OCI-M2 (cell line): Measurements from ENCODE around the gene RIOK1.

Source experiments
- DNase-seq: peaks from one replicate; lab custom pipeline; 2025; ENCODE audit not compliant: unreplicated experiment; lab: John Stamatoyannopoulos, UW

RIOK1 gene

DNA sequence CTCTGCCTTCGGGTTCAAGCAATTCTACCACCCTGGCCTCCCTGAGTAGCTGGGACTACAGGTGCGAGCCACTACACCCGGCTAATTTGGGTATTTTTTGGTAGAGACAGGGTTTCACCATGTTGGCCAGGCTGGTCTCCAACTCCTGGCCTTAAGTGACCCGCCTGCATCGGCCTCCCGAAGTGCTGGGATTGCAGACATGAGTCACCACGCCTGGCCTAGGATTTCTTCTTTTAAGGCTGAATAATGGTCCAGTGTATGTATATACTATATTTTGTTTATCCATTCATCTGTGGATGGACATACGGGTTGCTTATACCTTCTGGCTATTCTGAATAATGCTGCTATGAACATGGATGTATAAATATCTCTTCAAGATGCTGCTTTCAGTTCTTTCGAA, 17.1 kb downstream of the RIOK1 start:
- DNase-seq, result no peak

DNA sequence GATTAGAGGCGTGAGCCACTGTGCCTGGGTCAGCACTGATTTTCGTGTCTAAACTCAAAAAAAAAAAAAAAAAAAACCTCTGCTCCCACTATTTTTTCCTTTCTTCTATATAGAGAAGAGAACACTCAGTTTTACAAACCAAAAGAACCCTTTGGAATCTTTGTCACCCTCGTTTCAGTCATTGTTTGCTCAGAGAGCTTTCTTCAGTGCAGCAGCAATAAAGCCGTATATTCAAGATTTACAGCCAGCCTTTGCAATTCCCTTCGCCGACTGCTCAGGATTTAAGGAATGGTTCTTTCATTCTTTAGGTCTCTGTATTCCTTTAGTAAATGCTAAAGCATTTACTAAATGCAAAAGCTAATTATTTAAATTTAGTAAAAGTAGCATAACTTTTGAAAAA, 20.1 kb downstream of the RIOK1 start:
- no peak for DNase-seq

DNA sequence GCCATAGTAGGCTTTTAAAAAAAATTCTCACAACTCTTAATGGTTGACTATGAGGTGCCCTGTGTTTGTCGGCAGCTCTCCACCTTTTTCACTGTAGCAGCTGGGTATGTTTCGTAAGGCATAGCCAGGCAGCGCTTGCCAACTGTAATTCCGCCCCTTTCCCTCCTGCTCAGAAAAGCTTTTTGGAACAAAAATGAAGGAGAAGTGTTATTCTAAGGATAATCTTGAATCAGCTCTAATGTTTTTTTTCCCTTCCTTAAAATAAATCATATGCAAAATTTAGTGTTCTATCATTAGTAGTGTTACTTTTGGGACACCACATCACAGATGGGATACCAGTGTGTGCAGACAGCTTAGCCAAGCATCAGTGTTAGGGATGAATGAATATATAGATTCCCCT, 21.2 kb downstream of the RIOK1 start:
- DNase-seq, result no peak

DNA sequence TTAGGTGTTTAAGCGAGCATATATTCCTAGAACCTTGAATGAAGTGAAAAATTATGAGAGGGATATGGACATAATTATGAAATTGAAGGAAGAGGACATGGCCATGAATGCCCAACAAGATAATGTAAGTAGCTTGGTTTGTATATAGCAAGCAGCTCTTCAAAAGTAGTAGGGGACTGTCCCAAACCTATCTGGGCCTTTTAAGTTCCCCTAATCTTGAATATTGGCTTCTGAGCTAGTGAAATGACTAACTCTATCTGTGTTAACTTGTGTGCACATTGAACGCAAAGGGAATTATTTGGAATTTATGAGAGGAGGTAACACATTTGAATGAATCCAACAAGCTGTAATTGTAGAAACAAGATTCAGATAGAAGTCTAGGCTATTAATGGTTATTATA, 21.7 kb downstream of the RIOK1 start:
- DNase-seq, result no peak

DNA sequence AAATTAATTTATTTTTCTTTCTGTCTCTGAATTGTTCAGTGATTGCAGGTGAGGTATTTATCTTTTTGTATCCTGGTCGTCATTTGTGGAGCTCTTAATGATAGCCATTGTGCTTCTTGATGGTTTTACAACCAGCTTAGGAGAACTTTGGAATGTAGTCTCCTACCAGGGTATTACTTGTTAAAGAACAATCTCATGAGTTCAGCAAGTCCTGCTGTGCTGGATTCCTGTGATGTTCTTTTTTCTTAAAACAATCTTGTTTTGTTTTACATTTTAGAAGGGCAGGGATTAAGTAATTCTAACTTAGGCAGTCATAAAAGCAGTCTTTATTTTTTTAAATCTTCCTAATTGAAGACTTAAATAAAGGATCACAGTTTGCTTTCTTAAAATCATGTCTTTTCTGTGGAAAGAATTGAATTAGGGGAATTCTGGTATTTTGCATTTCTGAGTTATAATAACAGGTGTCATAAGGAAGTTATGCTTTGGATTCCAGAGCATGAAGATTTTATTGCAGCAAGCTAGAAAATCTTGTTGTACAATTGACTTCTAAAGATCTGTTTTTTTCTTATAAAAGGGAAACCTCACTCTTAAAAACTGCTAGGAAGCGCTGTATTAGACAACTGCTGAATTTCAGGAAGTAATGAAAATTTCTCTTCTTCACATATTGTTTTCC, 23.7 kb downstream of the RIOK1 start:
- DNase-seq, result no peak

DNA sequence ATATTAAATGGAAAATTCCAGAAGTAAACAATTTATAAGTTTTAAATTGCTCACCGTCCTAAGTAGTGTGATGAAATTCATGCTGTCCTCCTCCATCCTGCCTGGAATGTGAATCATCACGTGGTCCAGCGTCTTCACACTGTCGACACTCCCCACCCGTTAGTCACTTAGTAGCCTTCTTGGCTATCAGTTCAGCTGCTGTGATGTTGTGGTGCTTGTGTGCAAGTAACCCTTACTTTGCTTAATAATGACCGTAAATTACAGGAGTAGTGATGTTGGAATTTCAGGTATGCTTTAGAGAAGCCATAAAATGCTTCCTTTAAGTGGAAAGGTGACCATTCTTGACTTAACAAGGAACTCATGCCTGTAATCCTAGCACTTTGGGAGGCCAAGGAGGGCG, 25.2 kb downstream of the RIOK1 start:
- DNase-seq, result no peak

DNA sequence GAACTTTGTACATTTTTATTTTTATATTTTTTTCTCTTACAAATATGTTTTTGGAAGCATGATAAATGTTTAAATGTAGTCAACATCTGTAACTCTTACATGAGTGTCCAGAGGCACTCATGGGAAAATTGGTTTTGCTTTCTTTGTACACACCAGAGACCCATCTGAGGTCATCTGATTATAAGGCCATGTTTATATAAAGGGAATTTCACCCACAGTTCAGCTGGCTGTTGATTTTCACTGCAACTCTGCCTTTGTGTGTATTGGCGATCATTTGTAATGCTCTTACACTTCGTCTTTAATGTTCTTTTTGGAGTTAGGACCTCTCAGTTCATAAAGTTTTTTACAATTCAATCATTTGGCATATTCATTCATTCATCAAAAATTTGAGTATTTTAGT, 28.1 kb downstream of the RIOK1 start:
- DNase-seq, result no peak

DNA sequence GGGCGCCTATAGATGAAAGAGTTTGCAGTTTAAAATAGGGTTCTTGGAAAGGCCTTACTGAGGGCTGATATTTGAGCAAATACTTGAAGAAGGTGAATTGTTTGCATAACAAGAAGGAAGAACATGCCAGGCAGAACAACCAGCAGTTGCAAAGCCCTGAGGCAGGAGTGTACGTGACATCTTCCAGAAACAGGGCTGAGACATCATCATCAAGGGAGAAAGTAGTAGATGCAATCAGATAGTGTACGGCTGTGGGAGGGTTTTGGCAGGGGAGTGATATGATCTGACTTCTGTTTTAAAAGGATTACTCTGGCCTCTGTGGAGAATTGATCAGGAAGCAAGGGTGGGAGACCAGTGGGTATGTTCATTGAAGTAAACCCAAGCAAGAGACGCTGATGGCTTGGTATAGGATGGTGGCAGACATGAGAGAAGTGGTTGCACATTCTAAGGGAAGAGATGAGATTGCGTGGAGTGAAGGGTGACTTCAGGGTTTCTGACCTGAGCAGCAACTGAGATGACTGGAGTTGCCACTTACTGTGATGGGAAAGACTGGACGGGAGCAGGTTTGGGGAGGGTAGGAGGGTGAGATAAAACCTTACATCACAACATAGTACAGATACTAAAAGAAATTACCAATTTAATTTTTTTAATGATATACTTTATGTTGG, 28.8 kb downstream of the RIOK1 start:
- no peak for DNase-seq

DNA sequence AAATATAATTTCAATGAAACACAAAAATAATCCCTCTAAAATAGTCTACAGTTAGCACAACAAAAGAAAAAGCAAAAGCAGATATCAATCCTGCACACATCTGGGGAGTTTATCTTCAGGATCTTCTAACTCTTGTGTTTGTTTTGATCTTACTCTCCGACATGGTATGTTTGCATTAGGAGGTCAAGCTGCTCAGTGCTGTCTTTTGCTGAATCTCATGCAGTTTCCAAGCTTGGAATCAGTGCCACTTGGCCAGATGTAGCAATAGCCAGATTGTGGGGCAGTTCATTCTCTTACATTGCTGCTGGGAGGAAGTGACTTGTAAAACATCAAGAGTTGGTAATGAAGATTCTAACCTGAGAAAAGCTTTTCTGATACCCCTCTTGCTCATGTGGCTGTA, 29.5 kb downstream of the RIOK1 start:
- DNase-seq, result no peak

DNA sequence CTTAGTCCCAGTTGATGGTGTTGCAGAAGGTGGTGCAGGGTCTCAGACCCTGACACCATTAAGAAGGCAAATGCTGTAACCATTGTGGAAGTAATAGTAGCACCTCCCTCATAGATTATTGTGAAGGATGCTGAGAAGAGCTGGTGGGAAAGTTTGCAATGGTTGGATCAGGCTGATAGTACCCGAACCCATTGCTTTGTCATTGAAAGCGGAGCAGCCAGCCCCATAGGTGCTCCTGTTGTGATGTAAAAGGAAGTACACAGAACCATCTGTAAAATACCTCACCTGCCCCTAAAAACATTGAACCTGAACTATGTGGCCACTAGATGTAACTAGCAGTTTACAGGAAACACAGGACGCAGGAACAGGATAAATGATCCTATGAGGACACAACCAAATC, 31.5 kb downstream of the RIOK1 start:
- DNase-seq, result no peak

DNA sequence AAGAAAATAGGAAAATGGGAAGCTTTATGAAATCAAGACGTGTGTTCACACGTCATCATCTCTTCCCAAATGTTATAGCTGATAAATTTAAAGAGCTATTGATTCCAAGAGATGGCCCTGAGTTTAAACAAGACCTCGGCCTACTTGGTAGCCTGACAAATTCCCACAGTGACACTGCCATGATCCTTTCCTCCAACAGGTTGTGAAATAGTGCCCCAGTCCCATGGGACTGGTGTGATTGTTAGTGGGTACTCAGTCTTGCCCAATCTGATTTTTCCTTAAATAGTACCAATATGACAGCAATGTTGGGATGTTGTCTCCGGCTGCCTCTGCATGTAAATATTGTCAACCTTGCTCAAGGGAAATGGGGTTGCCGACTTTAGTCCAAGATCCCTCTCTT, 34.5 kb downstream of the RIOK1 start:
- DNase-seq, result no peak

DNA sequence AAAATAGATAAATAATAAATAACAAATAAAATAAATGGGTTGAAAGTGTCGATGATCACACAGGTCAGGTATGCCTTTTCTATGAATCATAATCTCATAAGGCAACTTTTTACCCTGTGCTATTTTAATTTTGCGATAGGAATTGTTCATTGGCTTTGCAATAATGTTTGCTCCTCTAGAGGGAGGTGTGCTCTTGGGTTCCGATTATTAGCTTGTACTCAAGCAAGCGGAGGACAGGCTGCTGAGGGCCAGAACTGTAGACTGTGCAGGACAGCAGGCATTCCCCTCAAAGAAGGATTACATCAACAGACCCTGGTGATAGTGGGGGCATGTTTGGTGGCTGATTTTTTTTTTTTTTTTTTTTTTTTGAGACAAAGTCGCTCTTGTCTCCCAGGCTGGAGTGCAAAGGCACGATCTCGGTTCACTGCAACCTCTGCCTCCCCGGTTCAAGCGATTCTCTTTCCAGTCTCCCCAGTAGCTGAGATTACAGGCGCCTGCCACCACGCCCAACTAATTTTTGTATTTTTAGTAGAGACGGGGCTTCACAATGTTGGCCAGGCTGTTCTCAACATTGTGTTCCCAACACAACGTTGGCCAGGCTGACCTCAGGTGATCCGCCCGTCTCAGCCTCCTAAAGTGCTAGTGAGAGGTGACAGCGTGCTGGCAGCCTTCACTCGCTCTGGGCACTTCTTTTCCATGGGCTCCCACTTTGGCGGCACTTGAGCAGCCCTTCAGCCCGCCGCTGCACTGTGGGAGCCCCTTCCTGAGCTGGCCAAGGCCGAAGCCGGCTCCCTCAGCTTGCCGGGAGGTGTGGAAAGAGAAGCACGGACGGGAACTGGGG, 35.6 kb downstream of the RIOK1 start:
- DNase-seq, result no peak

DNA sequence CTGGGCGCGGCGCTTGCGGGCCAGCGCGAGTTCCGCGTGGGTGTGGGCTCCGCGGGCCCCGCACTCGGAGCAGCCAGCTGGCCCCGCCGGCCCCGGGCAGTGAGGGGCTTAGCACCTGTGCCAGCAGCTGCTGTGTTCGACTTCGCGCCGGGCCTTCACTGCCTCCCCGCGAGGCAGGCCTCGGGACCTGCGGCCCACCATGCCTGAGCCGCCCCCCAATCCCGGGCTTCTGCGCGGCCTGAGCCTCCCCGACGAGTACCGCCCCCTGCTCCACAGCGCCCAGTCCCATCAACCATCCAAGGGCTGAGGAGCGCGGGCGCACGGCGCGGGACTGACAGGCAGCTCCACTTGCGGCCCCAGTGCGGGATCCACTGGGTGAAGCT, 36.2 kb downstream of the RIOK1 start:
- no peak for DNase-seq

DNA sequence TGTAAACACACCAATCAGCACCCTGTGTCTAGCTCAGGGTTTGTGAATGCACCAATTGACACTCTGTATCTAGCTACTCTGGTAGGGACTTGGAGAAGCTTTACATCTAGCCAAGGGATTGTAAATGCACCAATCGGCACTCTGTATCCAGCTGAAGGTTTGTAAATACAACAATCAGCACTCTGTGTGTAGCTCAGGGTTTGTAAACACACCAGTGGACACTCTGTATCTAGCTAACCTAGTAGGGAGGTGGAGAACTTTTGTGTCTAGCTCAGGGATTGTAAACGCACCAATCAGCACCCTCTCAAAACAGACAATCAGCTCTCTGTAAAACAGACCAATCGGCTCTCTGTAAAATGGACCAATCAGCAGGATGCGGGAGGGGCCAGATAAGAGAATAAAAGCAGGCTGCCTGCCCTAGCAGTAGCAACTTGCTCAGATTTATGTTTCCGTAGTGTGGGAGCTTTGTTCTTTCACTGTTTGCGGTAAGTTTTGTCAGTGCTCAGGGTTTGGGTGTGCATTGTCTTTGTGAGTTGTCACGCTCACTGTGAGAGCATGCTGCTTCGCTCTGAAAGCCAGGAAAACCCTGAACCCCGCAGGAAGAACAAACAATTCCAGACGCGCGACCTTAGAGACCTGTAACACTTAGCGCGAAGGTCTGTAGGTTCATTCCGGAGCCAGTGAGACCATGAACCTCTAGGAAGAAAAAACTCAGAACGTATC, 37.0 kb downstream of the RIOK1 start:
- DNase-seq, result no peak

DNA sequence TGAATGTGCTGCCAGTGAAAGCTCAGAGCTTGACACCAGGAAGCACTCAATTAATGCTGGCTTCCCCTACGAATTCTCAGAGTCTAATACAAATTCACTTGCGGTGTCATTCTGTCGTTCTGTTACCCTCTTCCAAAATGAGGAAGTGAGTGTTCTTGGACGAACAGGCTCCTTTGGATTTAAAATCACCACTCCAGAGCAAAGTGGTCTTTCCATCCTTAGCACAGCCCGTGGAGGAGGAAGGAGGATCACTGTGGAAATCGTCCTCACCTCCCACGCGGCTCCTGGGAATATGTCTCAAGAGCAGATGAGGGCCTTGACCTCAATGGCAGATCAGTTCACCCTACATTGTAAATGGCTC, 41.7 kb downstream of the RIOK1 start:
- DNase-seq, result no peak

DNA sequence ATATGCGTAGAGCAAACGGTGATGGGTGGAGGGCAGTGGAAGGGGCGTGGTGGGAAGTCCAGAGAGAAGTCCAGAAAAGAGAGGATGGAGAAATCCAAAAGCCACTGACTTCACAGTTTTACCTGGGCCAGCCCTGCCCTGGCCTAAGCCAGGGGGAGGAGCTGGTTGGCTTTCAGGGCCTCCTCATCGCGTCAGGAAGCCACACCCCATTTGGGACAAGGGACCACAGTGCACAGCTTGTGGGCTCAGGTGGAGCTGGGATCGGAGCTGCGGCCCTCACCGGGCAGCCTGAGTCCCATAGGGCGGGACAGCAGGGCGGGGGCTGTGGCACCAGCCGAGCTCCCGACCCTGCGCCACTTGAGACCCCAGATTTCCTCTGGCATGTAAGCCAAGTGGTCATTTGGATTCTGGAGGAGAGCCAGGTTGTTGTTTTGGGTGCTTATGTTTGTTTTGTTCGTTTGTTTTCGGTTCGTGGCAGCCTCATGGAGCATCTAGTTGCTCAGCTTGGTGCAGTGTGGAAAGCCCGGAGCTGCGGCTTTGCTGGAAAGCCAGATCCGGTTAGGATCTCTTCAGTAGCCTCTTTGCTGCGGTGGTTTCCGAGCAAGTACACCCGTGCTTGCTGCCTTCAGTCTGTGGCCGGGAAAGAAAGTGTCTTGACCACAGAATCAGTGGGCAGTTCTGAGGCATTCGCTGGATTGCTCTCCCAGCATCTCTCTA, 42.2 kb downstream of the RIOK1 start:
- DNase-seq, result no peak

DNA sequence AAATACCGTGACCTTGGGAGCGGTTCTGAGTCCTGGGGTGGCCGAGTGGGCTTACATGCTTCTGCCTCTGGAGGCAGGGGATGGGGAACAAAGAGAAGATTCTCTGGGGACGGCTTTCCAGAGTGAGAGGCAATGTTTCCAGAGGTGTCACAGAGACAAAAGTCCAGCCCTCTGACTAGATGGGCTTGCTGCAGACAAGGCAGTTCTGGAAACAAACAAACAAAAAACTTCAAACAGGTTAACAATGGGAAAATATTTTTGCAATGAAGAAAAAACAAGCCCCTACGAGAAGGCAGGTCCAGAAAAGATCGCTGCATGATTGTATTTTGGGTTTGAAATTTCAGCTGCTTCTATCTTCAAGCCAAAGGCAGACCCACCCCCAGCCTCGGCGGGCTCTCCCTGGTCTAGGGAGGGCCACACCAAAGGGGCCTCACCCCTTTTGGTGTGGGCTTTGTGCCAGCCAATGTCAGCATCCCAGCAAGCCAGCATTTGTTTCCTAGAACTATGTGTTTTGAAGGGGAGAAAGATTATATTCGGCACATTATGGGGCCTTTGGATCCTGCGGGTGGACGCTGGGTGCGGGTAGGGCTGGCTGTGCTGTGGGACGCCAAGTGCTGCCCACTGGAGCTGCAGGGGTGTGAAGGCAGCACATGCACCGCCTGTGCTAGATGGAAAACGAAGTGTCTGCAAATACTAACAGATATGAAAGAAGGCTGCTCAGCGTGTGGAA, 42.9 kb downstream of the RIOK1 start:
- no peak for DNase-seq

DNA sequence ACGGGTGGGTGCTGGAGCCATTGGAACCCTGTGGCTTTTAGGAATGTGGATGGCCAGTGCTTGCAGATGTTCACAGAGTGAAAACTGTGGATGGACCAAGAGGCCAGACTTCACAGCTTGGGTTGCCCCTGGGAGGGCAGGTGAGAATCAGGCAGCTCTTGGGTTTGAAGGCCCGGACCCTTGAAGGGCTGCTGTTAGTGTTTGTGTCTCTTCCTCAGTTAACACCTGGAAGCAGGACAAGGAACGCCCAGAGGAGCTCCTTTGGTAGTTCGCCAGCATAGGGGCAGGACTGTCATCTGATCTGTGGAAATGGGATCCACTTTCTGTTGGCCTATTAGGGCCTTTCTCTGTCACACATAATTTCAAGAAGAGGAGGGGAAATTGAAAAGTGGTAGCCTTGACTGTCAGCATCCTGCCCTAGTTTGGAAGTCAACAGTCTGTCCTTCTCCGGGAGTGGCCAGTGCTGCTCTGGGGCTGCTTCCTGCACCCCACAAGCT, 43.6 kb downstream of the RIOK1 start:
- DNase-seq, result no peak

DNA sequence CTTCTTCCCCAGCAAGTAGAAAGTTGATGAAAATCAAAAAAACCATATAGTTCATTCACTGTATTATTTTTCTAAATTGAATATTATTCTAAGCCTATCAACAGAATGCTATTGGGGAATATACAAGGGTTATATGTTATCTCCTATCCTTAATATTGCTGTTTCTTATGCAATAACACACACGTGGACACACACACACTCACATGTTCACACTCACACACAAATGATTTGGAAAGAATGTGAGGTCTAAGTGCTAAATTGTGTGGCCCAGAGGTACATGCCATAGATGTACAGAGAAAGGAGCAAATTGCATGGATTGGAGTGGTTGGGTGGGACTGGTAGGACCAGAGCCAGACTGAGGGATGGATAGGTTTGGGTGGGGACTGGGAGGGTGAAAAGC, 45.1 kb downstream of the RIOK1 start:
- DNase-seq, result no peak

DNA sequence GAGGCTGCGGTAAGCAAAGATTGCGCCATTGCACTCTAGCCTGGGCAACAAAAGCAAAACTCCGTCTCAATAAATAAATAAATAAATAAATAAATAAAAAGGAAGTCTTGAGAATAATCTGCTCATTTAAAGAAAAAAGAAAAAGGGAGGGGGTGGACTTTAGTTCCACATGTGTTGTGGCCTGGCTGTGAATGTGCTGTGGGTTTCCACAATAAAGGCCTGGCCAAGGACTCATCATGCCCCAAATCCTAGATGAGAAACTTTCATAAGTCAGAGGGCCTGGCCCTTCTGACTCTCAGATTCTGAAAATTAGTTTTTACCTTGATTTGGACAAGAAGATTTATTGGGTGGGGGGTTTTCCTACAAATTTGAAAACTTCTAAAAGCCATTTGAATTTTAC, 48.4 kb downstream of the RIOK1 start:
- DNase-seq, result no peak
